Femur (tissue), 1 donor: ENCODE data around the gene FMN1.

Experiments
- DNase-seq: peaks from one replicate; pipeline ENCODE4 v3.0.0-alpha.2; 2017

Gene FMN1

DNA sequence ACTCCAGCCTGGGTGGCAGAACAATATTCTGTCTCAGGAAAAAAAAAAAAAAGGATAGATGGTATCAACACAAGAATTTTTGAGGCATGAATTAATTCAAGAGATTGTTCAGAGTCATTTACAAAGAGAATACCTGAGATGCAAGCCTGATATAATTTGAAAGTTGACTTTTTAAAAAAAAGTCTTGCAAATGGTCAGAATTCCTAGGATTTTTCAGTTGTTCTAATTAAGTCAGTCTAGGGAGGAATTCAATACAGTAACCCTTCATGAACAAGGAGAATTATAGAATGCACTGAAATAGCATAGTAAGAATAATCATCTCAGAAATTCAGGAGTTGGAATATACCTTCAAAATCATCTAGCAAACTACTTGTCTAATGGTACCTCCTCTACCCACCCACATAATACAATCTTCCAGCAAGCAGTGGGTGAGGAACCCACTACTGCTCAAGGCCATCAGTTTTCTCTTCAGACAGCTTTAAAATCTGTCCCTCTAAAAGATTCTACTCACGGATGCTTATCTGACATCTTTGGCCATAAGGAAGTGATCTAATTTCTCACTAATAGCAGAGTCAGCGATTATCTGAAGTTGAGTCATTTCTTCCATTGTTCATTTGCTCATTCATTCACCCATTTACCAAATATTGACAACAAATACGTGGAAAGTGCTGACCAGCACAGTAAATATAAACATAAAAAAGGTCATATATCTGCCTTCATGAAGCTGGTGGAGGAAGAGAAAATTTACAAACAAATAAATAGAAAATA, 317.1 kb downstream of the FMN1 start:
- no peak for DNase-seq

DNA sequence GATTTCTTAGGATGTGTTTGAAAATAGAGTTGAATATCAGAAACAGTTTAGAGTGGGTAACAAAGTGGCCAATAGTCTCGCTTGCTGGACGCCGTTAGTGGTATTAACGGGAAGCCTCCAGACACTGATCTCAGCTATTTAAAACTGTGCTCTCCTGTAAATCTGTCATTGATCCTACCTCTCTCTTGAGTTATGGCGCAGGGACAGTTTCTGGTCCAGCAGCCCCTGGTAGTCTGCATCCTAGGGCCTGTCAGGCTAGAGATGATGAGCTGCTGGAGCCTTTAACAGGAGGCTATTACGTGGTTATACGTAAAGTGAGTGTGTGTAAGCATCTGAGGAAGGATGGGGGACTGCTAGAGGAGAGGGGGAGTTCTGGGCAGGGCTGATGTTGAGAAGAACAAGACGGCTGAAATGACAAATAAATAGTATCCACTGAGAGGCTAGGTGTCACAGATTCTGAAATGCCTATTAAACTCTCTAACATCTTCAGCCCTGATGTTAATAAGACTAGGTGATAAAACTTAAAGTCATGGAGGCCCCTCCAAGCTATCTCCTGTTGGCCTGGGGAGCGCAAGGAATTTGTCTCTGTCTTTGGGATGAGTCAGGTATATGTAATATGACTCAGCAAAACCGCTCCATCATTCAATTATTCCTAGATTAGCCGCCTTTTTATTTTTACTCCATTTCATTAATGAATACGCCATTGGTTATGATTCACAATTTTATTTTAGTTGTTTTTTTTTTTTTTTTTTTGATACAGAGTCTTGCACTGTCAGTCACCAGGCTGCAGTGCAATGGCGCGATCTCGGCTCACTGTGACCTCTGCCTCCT, 321.0 kb downstream of the FMN1 start:
- peak; percentile 38 for DNase-seq

GRCh38 chr15:32872621-32873283, 321.8 kb downstream of the FMN1 start:
- DNase-seq = peak; percentile 46

DNA sequence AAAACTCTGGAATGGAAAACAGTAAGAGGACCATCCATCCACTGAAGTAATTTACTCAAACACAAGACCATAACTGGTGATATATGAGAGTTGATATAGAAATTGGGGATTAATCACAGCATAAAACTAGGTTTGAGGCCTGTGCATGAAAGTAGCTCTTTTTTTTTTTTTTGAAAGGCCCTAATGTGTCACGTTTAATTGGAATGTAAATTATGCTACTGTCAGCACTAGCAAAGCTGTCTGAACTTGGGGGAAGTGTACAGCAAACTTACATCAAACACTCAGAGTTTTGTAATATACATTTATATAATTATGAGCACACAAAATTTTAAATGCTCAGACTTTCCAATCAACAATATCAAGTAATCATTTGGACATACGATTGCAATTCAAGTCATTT, 322.6 kb downstream of the FMN1 start:
- no peak for DNase-seq

DNA sequence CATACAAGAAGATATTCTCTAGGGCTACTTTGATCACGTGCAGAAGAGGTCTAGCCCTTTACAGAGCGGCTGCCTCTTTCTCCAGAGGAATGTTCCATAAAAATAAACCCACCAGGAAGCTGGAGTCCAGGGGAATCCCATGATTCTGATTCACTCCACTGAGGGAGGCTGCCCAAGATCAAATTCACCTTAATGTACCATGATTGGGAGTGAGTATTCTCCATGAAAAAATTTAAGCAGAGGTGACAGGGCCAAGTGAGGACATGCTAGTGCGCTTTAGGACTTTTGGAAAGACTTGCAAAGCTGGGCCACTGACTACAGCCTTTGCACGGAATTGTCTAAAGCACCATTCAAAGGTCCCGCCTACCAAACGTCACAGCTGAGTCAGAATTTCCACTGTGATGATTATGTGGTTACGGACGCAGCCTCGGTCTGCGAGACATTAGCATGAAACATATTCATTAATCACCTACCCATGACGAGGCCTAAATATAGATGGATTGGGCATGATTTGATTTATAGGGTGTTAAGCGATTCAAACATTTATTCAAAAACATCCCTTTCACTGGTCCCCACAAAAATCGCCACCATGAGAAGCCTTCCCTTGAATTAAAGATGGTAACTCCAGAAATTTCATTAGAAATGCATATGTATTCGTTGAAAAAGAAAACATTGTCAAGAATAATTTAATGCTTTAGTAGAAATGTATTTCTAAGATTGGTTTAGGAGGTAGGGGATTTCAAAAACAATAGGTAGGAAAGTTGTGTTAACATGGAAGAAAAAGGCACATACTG, 324.1 kb downstream of the FMN1 start:
- DNase-seq = no peak

DNA sequence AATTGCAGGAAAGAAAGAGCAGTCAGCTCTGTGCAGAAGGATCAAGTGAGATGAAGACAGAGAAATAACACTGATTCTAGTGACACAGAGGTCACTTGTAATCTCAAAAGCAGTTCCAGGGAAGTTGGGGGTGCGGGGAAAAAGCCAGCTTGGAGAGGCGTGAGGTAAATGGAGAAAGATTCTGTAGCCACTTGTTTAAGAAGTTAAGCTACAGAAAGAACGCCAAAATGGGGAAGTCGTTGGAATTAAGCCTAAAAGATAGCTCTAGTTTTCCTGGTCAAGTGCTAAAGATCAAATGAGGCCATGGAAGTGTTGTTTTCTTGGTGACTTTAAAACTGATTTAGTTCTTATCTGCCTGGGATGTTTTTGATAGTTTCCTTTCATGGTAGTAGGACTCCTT, 324.7 kb downstream of the FMN1 start:
- no peak for DNase-seq

DNA sequence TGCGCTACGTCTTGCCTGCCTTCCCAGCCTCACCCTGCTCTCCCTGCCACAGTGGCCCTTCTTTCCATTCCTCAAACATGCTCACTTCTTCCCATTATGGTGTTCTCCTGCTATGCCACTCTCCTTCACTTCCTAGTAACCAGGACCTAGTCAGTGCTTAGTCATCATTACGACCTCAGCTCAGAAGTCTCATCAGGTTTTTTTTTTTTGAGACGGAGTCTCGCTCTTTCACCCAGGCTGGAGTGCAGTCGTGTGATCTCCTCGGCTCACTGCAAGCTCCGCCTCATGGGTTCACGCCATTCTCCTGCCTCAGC, 327.2 kb downstream of the FMN1 start:
- DNase-seq = no peak

DNA sequence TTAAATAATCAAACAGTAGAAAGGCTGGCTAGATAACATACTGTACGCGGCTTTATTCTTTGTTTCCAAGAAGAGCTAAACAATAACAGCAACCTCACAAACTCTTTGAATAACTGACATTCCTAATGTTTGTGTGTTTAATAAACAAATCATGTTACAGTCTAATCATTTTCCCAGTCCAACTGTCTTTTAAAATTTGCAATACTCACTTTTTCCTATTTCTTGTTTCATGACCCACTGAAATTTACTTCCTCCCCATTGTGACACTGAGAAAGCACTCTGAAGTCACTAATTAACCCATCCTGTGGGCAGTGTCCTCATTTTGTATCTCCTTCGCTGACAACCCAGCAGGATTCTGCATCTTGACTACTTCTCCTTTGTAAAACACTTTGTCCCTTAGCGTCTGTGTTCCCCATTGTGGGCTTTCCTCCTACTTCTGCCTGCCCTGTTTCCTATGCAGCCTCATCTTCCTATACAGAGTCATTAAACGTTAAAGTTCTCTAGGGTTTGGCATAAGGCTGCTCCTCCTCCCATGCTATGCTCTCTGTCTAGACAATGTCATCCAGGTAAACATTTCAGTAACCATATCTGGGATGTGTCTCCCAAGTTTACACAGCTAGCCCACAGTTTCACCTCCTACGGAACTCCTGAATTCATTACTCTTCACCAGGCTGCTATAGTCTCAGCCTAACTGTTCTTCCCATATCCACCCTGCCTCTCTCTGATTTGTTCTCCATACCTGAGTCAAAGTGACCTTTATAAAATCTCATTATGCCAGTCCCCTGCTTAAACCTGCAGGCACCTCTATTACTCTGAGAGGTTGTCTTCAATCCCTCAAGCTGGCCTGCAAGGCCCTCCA, 327.8 kb downstream of the FMN1 start:
- DNase-seq = no peak

DNA sequence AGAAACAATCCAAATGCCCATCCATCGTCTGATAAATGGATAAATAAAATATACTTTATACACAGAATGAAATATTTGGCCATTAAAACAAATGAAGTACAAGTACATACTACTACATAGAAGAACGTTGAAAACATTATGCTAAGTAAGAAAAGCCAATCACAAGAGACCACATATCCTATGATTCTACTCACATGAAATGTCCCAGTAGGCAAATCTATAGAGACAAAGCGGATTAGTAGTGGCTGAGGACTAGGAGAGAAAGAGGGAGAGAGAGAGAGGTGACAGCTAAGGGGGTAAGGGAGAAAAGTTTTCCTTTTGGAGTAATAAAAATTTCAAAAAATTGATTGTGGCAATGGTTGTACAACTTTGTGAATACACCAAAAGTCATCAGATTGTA, 329.7 kb downstream of the FMN1 start:
- DNase-seq = no peak

GRCh38 chr15:32864051-32864450, 330.5 kb downstream of the FMN1 start:
- no peak for DNase-seq

DNA sequence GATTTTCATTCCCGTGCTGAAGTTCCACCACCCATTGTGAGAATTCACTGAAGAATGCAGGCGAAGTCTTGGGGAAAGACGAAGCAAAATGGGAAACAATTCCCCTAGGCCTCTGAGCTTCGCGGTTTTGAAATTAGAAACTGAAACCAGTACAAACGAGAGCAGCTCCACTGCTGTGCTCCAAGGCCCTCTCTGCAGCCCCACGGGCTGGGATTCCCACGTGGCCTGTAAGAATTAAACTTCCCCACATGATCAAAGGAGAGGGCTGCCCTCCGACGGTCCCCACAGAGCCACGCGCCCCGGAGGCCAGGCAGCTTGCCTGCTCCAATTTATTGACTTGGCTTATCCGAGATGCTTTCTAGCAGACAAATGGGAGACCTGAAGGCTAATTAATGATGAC, 332.8 kb downstream of the FMN1 start:
- peak; percentile 54 for DNase-seq

GRCh38 chr15:32861174-32861573, 333.3 kb downstream of the FMN1 start:
- DNase-seq = no peak

DNA sequence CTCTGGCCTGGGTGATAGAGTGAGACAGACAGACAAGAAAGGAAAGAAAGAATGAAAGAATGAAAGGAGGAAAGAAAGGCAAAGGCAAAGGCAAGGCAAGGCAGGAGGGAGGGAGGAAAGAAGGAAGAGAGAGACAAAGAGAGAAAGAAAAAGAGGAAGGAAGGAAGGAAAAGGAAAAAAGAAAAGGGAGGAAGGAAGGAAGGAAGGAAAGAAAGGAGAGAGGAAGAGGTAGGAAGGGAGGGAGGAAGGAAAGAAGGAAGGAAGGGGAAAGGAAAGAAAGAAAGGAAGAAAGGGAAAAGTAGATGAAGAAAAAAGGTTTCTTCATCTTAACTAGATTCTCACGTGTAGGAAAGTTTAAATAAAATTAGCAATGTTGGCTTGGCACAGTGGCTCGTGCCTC, 334.5 kb downstream of the FMN1 start:
- DNase-seq = no peak

DNA sequence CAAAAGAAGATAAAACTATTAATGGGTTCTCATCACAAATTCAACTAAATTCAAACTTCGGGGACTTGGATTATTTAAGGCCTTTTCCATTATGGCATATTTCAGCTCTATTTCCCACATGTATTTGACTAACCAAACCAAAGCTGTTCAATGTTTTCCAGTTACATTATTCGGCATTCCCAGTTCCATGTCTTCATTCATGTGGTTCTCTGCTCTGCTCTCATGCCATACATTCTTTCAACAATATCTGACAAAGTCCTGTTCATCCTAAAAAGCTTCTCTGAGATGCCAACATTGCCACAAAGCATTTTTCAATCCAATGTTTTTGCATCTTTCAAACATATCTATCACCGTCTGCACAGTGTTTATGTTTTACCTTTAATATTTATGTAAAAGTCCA, 335.3 kb downstream of the FMN1 start:
- no peak for DNase-seq

DNA sequence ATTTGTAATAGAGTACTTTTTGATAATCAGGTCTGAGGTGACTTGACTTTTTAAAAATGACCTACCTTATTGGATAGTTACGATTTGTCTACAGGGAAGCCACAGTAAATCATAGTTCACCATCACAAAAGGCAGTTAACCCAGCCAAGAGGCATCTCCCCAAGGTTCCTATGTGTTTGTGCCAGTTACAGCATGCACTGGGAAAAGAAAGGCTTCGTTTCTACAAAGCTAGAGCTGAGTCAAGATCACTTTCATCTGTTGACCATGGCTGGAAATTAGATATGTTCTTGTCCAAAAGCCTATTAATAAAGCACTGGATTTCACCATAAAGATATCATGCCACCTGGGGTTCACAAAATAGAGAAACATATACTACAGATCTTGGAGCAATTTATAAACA, 336.8 kb downstream of the FMN1 start:
- no peak for DNase-seq

DNA sequence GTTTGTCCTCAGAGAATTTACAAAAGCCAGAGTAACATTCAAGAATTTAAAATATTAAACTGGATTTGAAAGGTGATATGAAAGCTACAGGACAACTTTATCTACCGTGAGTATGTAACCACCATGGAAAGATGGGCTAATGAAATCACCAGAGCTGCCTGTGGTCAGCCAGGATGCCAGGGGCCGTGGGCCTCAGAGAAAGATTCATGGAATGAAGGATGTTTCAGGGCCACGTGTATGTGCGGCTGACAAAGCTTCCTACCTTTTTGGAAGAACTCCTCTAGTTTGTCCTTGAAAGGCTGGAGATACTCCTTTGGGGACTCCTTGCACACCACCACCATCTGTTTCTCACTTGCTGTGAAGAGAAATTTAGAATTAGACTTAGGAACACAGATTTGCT, 337.8 kb downstream of the FMN1 start:
- DNase-seq = no peak

- no peak for DNase-seq
These were observed 338.6 kb downstream of the FMN1 start for GRCh38 chr15:32855942-32856341.

GRCh38 chr15:32853592-32853991, 340.9 kb downstream of the FMN1 start:
- no peak for DNase-seq

DNA sequence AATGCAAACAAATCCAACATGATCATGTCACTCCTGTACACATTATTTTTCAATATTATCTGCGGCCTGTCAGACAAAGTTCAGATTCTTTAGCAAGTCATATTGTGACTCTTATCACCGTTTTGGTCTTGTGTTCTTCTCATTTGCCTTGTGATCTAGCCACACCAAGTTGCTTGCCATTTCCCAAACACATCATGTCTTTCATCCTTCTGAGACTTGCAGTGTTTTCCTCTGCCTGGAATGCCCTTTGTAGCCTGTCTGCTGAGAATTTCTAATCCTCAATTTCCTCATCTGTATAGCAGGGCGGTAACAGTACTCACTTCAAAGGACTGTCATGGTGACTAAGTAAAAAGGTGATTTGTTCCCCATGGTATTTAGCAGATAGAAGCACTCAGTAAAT, 341.7 kb downstream of the FMN1 start:
- DNase-seq = no peak

GRCh38 chr15:32852017-32852416, 342.5 kb downstream of the FMN1 start:
- no peak for DNase-seq

- DNase-seq = no peak
These were observed 342.9 kb downstream of the FMN1 start for GRCh38 chr15:32851572-32851971.
